K562 (cell line): ENCODE results near the gene PLEKHA8. TPM values are rescaled to one million over a fixed set of nuclear protein-coding genes. Genes with fewer than 3 reads are reported as not detected.

Source experiments
- ATAC-seq: fragments of 200-7000 bp; cut with Tn5 transposase; 3 replicates; pipeline ENCODE4 v1.9.1; 2020; ENCODE audit warnings: moderate library complexity
- BruUV-seq: library from RNA; stranded (reverse); fragments of 400-500 nt; replicated peaks from 2 replicates; lab custom pipeline; 2021; lab: Mats Ljungman, UMichigan
- CTCF ChIA-PET: fragments of 300-600 bp; formaldehyde crosslinking; extraction: SDS; loops from one replicate; lab custom pipeline; 2021; ENCODE audit warnings: low intra/inter-chr PET ratio; lab: Yijun Ruan, JAX
- POLR2A ChIA-PET: fragments of 300-600, 350-650 bp; sonication (Branson Sonifier 250); formaldehyde crosslinking; extraction: SDS; loops from one replicate; lab custom pipeline; 2021; ENCODE audit warnings: antibody characterized with exemption, inconsistent platforms; lab: Yijun Ruan, JAX
- DNase-seq, 4 experiments: peaks; one replicate each; pipeline versions ENCODE4 v3.0.0 to v3.0.0-alpha.2; 2011 to 2018; ENCODE audit warnings: low spot score in 3 of 4, mixed read lengths in 3 of 4; ENCODE audit errors: extremely low read depth in 1 of 4
- FAIRE-seq: peaks from 2 replicates; lab custom pipeline; 2011; peaks lifted over from hg19 to GRCh38; lab: Jason Lieb, UNC
- H2AFZ ChIP-seq: 2 replicates; pipeline ENCODE4 v1.6.0; 2011; ENCODE audit warnings: low read depth, low read length, control low read depth, inconsistent platforms
- H3K27ac ChIP-seq: fragments of 200-600 bp; 3 replicates; pipeline ENCODE4 v1.8.0; 2011; ENCODE audit warnings: low read depth, mild to moderate bottlenecking, control low read depth, inconsistent platforms, low read length, moderate library complexity, mixed read lengths; ENCODE audit errors: extremely low read depth
- H3K27me3 ChIP-seq, 2 experiments: fragments of 300-600 bp in 1 of 2; 2 replicates in 1 of 2; 3 replicates in 1 of 2; pipeline versions ENCODE4 v1.6.0 to v1.8.0; 2011; ENCODE audit warnings: inconsistent platforms in 2 of 2, low read length in 2 of 2, mild to moderate bottlenecking in 1 of 2, mixed read lengths in 1 of 2, moderate library complexity in 1 of 2; ENCODE audit not compliant: control insufficient read depth in 2 of 2, insufficient read depth in 2 of 2
- H3K36me3 ChIP-seq: fragments of 300-600 bp; 3 replicates; pipeline ENCODE4 v1.8.0; 2011; ENCODE audit warnings: mild to moderate bottlenecking, low read length, inconsistent platforms; ENCODE audit not compliant: control insufficient read depth, insufficient read depth
- H3K4me1 ChIP-seq, 2 experiments: fragments of 200-600 bp in 1 of 2; replicated peaks in 1 of 2; 2 replicates in 1 of 2; 3 replicates in 1 of 2; pipeline versions ENCODE4 v1.5.1 to v1.8.0; 2011; ENCODE audit warnings: inconsistent platforms in 2 of 2, low read length in 2 of 2, mild to moderate bottlenecking in 1 of 2, mixed read lengths in 1 of 2, moderate library complexity in 1 of 2; ENCODE audit not compliant: control insufficient read depth in 2 of 2, insufficient read depth in 2 of 2
- H3K4me2 ChIP-seq: 2 replicates; pipeline ENCODE4 v1.6.1; 2011; ENCODE audit warnings: low read length, control low read depth, inconsistent platforms, mixed read lengths; ENCODE audit not compliant: insufficient read depth
- H3K4me3 ChIP-seq: fragments of 200-600 bp; sonication (generic), shearing (Covaris generic); 2 replicates; pipeline ENCODE4 v1.5.1; 2016; ENCODE audit warnings: control low read depth, inconsistent platforms
- H3K79me2 ChIP-seq: fragments of 200-600 bp; 3 replicates; pipeline ENCODE4 v1.8.0; 2011; ENCODE audit warnings: low read length, inconsistent platforms; ENCODE audit not compliant: control insufficient read depth, insufficient read depth
- H3K9ac ChIP-seq, 2 experiments: 2 replicates each; pipeline versions ENCODE4 v1.6.0 to v1.6.1; 2011; ENCODE audit warnings: low read depth in 2 of 2, low read length in 2 of 2, control low read depth in 1 of 2, inconsistent platforms in 1 of 2, mild to moderate bottlenecking in 1 of 2, mixed read lengths in 1 of 2; ENCODE audit not compliant: insufficient read depth in 1 of 2
- H3K9me1 ChIP-seq: one replicate; pipeline ENCODE4 v1.6.0; 2011; ENCODE audit warnings: inconsistent platforms, mild to moderate bottlenecking, low read length, moderate library complexity; ENCODE audit not compliant: control insufficient read depth, insufficient read depth
- H3K9me3 ChIP-seq: replicated peaks from 2 replicates; pipeline ENCODE4 v1.5.1; 2011; ENCODE audit warnings: low read depth, low read length, inconsistent platforms; ENCODE audit not compliant: control insufficient read depth, insufficient read depth
- H4K20me1 ChIP-seq: replicated peaks from 2 replicates; pipeline ENCODE4 v1.6.1; 2011; ENCODE audit warnings: low read length, inconsistent platforms, mixed read lengths; ENCODE audit not compliant: control insufficient read depth, insufficient read depth
- MAX ChIP-seq: sonication (generic); formaldehyde crosslinking; IDR thresholded peaks from 2 replicates; pipeline ENCODE4 v1.9.0; 2022; ENCODE audit warnings: mild to moderate bottlenecking, missing genetic modification reagents
- PBX2 ChIP-seq, 2 experiments: IDR thresholded peaks in 1 of 2; conservative IDR thresholded peaks in 1 of 2; 2 replicates each; pipeline ENCODE4 v1.6.1; 2016; ENCODE audit warnings: low read depth in 2 of 2, mild to moderate bottlenecking in 1 of 2, missing compliant biosample characterization in 1 of 2, missing genetic modification characterization in 1 of 2, moderate library complexity in 1 of 2
- RBM14 ChIP-seq: fragments of 200-400 bp; formaldehyde crosslinking; IDR thresholded peaks from 2 replicates; pipeline ENCODE4 v1.6.1; 2018; ENCODE audit warnings: low read depth, mild to moderate bottlenecking, low read length, moderate library complexity, borderline replicate concordance; ENCODE audit not compliant: insufficient read depth
- RHOXF2B ChIP-seq: fragments of 250-450 bp; sonication (Bioruptor Pico); conservative IDR thresholded peaks from 2 replicates; pipeline ENCODE4 v1.5.1; 2021
- SMAD2 ChIP-seq: fragments of 150-350 bp; IDR thresholded peaks from 2 replicates; pipeline ENCODE4 v1.6.1; 2014; ENCODE audit warnings: low read depth, mild to moderate bottlenecking, low read length
- STAG1 ChIP-seq: sonication (generic); formaldehyde crosslinking; IDR thresholded peaks from 2 replicates; pipeline ENCODE4 v1.5.0; 2020; ENCODE audit warnings: missing genetic modification reagents, borderline replicate concordance
- TAL1 ChIP-seq: fragments of 450-650 bp; IDR thresholded peaks from 2 replicates; pipeline ENCODE4 v1.6.1; 2016; ENCODE audit warnings: mild to moderate bottlenecking
- ZNF124 ChIP-seq: sonication (generic); formaldehyde crosslinking; IDR thresholded peaks from 2 replicates; pipeline ENCODE4 v1.8.1; 2022; ENCODE audit warnings: missing genetic modification reagents
- ZNF318 ChIP-seq, 2 experiments: fragments of 450-650 bp; IDR thresholded peaks; 2 replicates each; pipeline ENCODE4 v1.6.1; 2016; ENCODE audit warnings: mild to moderate bottlenecking in 2 of 2, borderline replicate concordance in 1 of 2, low read depth in 1 of 2, moderate library complexity in 1 of 2
- ZNF583 ChIP-seq: fragments of 250-450 bp; sonication (Bioruptor Pico); IDR thresholded peaks from 2 replicates; pipeline ENCODE4 v1.4.0; 2020
- WGBS: fragments of 100-300 bp; shearing (Covaris generic); methylation state at CpG from one replicate; pipeline ENCODE4 v1.1.6; 2016; ENCODE audit warnings: low coverage, mixed read lengths; ENCODE audit not compliant: insufficient coverage; ENCODE audit errors: missing lambda C conversion rate; 5-methylcytosine and 5-hydroxymethylcytosine counted together
- in situ Hi-C: fragments of 300-500 bp; cut with MboI; formaldehyde crosslinking; loops from 4 replicates; pipeline ENCODE4 v1.15.0; 2018; ENCODE audit warnings: inconsistent platforms, mixed read lengths
- intact Hi-C: fragments of 100-400 bp; cut with micrococcal nuclease; formaldehyde crosslinking; loops from 2 replicates; pipeline ENCODE4 v1.14.2; 2022
- polyA plus RNA-seq, 8 experiments: library from polyadenylated mRNA; depleted of rRNA in 4 of 8; stranded (reverse) in 5 of 8; unstranded in 3 of 8; fragments of >200 nt; fragmentation: Nextera tagmentation in 2 of 8; fragmentation: Illumina TruSeq in 1 of 8; extraction: Ambion mirVana in 2 of 8; extraction: Trizol in 1 of 8; gene quantifications; 2 replicates each; pipeline versions ENCODE4 v1.2.1 to v1.2.3, GENCODE V29; 2011 to 2014; ENCODE audit warnings: inconsistent platforms in 1 of 8, missing spikeins in 1 of 8
- total RNA-seq, 7 experiments: library from RNA; depleted of rRNA in 6 of 7; stranded (reverse); fragments of >200 nt in 6 of 7; fragmentation: Illumina TruSeq in 2 of 7; extraction: Trizol in 2 of 7; gene quantifications; 2 replicates each; pipeline versions ENCODE4 v1.2.1 to v1.2.3, GENCODE V29; 2011 to 2021; ENCODE audit warnings: low replicate concordance in 1 of 7

Gene PLEKHA8
- total and polyA plus RNA-seq, 9 of the 15 experiments (the other 6 are each of a cell fraction or from before 2014, with no cell fraction given), result 3.2 to 16.3 (median 11.8) TPM

GRCh38 chr7:30154111-30154587, 125.9 kb downstream of the PLEKHA8 start:
- BruUV-seq, result no TSS peak
- ATAC-seq (peak; percentile 77), DNase-seq (peak; percentile 60 to 80 (median 72)), FAIRE-seq (no peak)
- Histone ChIP-seq H3K27me3 (no peaks in the 10 kb centered on the region), H4K20me1 (no peaks in the 10 kb centered on the region), H3K4me1 (peaks cover 12 to 23% of the 10 kb centered on the region in 2 experiments; a peak in 3 of 5 replicates), H3K4me3 (no peak overlapping the region), H3K9me3 (no peaks in the 10 kb centered on the region), H2AFZ (no peak overlapping the region), H3K9ac (peak overlapping the region in 1 of 2 experiments; percentile 53; a peak in 1 of 4 replicates), H3K4me2 (peak overlapping the region; percentile 17; the same call in 1 of the 2 replicates), H3K27ac (no peak overlapping the region), H3K9me1 (no peaks in the 10 kb centered on the region), H3K36me3 (peaks cover 3% of the 10 kb centered on the region; the same call in 1 of the 3 replicates), H3K79me2 (no peaks in the 10 kb centered on the region)
- ChIA-PET CTCF (no interaction called here), POLR2A (interaction anchor here (1.0 to 1.1 kb wide), 2 partner anchors 8 to 15 kb away, joined by 3 to 6 read pairs; no protein-coding TSS in a partner anchor)
- WGBS, result 5% methylated on average over 9 of the region's 9 CpGs
- in situ Hi-C loops (no loop called here), intact Hi-C loops (no loop called here)
- TF ChIP-seq ZNF318 (IDR thresholded peaks at IDR 0.05; ENCODE audit: borderline replicate concordance in 1 of 2, low read depth in 1 of 2) (peak in 1 of 2 experiments; percentile 86; a peak in 2 of 4 replicates), RHOXF2B (CRISPR knock-in tag) (no peak), PBX2 (CRISPR knock-in tag; IDR thresholded peaks at IDR 0.05; ENCODE audit: low read depth) (no peak), PBX2 (tag; conservative IDR thresholded peaks at IDR 0.05; ENCODE audit: low read depth) (peak; percentile 59), ZNF583 (CRISPR knock-in tag) (0 out of 2 replicates have a peak, but pooled peaks have one; percentile 36), SMAD2 (no peak), MAX (peak; percentile 47; the same call in 1 of the 2 replicates), TAL1 (peak; percentile 87), STAG1 (CRISPR knock-in tag) (no peak), RBM14 (no peak), ZNF124 (CRISPR knock-in tag) (no peak)
